MCF 10A (cell line): Measurements from ENCODE around the gene MB. TPM values are rescaled to one million over a fixed set of nuclear protein-coding genes. Genes with fewer than 3 reads are reported as not detected.

ENCODE experiments used
- BruUV-seq: library from RNA; stranded (reverse); fragments of 400-500 nt; replicated peaks from 2 replicates; lab custom pipeline; 2021; lab: Mats Ljungman, UMichigan
- CTCF ChIA-PET: fragments of 300-600 bp; sonication (Branson Sonifier 250); formaldehyde crosslinking; extraction: SDS; loops from one replicate; lab custom pipeline; 2021; ENCODE audit warnings: antibody characterized with exemption, inconsistent platforms; lab: Yijun Ruan, JAX
- POLR2A ChIA-PET: fragments of 300-600, 350-650 bp; sonication (Branson Sonifier 250); formaldehyde crosslinking; extraction: SDS; loops from one replicate; lab custom pipeline; 2020; ENCODE audit warnings: antibody characterized with exemption, inconsistent platforms; lab: Yijun Ruan, JAX
- DNase-seq: peaks from one replicate; pipeline ENCODE4 v3.0.0-alpha.2; 2018; ENCODE audit not compliant: unreplicated experiment
- H3K27ac Mint-ChIP-seq: one replicate; pipeline ENCODE4 v1.8.0; 2022; ENCODE audit warnings: mild to moderate bottlenecking, low read depth, mixed read lengths; ENCODE audit not compliant: unreplicated experiment
- H3K27me3 Mint-ChIP-seq: one replicate; pipeline ENCODE4 v1.8.0; 2022; ENCODE audit warnings: mixed read lengths; ENCODE audit not compliant: insufficient read depth, unreplicated experiment
- H3K36me3 Mint-ChIP-seq: one replicate; pipeline ENCODE4 v1.8.0; 2022; ENCODE audit warnings: mild to moderate bottlenecking, moderate library complexity, mixed read lengths; ENCODE audit not compliant: insufficient read depth, unreplicated experiment
- H3K4me1 Mint-ChIP-seq: one replicate; pipeline ENCODE4 v1.8.0; 2022; ENCODE audit warnings: mixed read lengths; ENCODE audit not compliant: insufficient read depth, unreplicated experiment
- H3K4me3 Mint-ChIP-seq: one replicate; pipeline ENCODE4 v1.8.0; 2022; ENCODE audit warnings: mild to moderate bottlenecking, moderate library complexity, mixed read lengths; ENCODE audit not compliant: unreplicated experiment
- H3K9me3 Mint-ChIP-seq: one replicate; pipeline ENCODE4 v1.8.0; 2022; ENCODE audit warnings: mixed read lengths; ENCODE audit not compliant: unreplicated experiment
- CTCF ChIP-seq: fragments of 200-600 bp; IDR thresholded peaks from one replicate; pipeline ENCODE4 v1.8.0; 2022; ENCODE audit warnings: antibody characterized with exemption, mild to moderate bottlenecking; ENCODE audit not compliant: unreplicated experiment
- intact Hi-C: fragments of 100-400 bp; cut with micrococcal nuclease; formaldehyde crosslinking; loops from 2 replicates; pipeline ENCODE4 v1.14.1; 2022
- total RNA-seq: library from RNA; stranded (reverse); gene quantifications from 2 replicates; pipeline ENCODE4 v1.2.3, GENCODE V29; 2022

MB gene
- total RNA-seq, 1 experiment from 2014 or later = not detected

DNA sequence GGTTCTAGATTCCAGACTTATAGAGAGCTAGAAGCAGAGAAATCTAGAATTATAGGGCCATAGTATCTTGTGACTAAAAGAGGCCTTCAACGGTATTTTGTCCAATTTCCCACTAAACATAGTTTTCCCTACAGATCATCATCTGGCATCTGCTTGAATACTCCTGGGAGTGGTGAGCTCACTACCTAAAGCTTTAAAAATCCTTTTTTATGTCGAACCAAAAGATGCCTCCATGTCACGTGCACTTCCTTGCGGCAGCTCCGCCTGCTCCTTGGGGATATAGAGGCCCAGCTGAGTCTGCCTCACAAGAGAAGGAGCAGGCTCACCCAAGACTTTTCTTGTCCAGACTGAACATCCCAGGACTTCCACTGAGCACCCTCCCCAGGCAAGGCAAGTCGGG lies 4.3 kb upstream of the MB start:
- BruUV-seq = no TSS peak
- no peak for TF ChIP-seq CTCF
- intact Hi-C loops = loop anchor here (10.0 kb wide), 1 partner anchor 123 kb away; no protein-coding TSS in a partner anchor
- no peak for DNase-seq
- H3K36me3 Mint-ChIP-seq = no peaks in the 10 kb centered on the region
- CTCF ChIA-PET = interaction anchor here (0.6 to 2.7 kb wide), 9 partner anchors 9 to 272 kb away, joined by 3 to 12 read pairs (median 3); no protein-coding TSS in a partner anchor
- H3K4me3 Mint-ChIP-seq = no peak overlapping the region
- H3K27ac Mint-ChIP-seq = no peak overlapping the region
- H3K9me3 Mint-ChIP-seq = no peaks in the 10 kb centered on the region
- H3K27me3 Mint-ChIP-seq = no peaks in the 10 kb centered on the region
- POLR2A ChIA-PET = interaction anchor here (0.6 to 0.8 kb wide), 2 partner anchors 10 to 226 kb away, joined by 3 to 4 read pairs; no protein-coding TSS in a partner anchor
- H3K4me1 Mint-ChIP-seq = peaks cover 10% of the 10 kb centered on the region

DNA sequence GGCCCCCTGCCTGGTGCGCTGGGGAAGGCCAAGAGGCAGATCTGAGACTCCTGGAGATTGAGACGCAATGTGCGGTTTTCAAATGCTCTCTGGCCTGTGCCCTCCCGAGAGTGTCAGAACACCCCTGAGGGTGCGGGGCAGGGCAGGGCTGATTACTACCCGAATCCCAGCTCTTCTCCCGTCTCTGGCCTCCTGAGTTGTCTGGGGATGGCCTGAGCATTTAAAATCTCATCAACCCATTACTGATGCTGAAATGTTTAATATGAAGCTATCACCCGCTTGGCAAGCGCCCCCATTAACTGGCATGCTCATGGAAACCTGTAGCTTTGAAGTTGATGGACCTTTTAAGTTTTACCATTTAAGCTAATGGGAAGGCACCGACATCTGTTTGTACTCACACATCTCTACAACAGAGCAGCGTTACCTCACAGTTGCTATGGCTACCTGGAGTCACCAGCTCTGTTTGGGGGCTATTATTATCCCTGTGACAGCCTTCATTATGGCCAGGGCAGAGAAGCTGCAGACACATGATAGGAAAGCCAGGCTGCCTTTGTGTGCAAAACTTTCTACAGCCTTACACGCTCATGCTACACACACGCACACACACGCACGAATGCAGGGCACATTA lies 3.6 kb upstream of the MB start:
- Mint-ChIP-seq H3K27me3 (no peaks in the 10 kb centered on the region), H3K4me3 (no peak overlapping the region), H3K9me3 (no peaks in the 10 kb centered on the region), H3K4me1 (peaks cover 10% of the 10 kb centered on the region), H3K36me3 (no peaks in the 10 kb centered on the region), H3K27ac (no peak overlapping the region)
- BruUV-seq = no TSS peak
- ChIA-PET POLR2A (interaction anchor here (0.6 to 0.8 kb wide), 2 partner anchors 9 to 227 kb away, joined by 3 to 4 read pairs; no protein-coding TSS in a partner anchor), CTCF (interaction anchor here (0.9 to 2.7 kb wide), 10 partner anchors 10 to 271 kb away, joined by 3 to 12 read pairs (median 5); no protein-coding TSS in a partner anchor)
- intact Hi-C loops = loop anchor here (10.0 kb wide), 1 partner anchor 124 kb away; no protein-coding TSS in a partner anchor
- TF ChIP-seq CTCF = no peak
- no peak for DNase-seq

- no peaks in the 10 kb centered on the region for H3K36me3 Mint-ChIP-seq
- no peak for TF ChIP-seq CTCF
- ChIA-PET CTCF (interaction anchor here (0.8 to 2.6 kb wide), 6 partner anchors 30 to 303 kb away, joined by 3 to 7 read pairs (median 4); no protein-coding TSS in a partner anchor), POLR2A (no interaction called here)
- no peak overlapping the region for H3K27ac Mint-ChIP-seq
- intact Hi-C loops = loop anchor here (10.0 kb wide), 1 partner anchor 125 kb away; no protein-coding TSS in a partner anchor
- no peaks in the 10 kb centered on the region for H3K27me3 Mint-ChIP-seq
- BruUV-seq = no TSS peak
- no peak for DNase-seq
- H3K4me1 Mint-ChIP-seq = peaks cover 21% of the 10 kb centered on the region
- H3K9me3 Mint-ChIP-seq = no peaks in the 10 kb centered on the region
- H3K4me3 Mint-ChIP-seq = no peak overlapping the region
Measured at GRCh38 chr22:35619336-35620094, 2.4 kb upstream of the MB start.
